GM21360 (cell line): ENCODE results near the gene VIT.
"Not testable (repeated sequence)": the region's sequence is repeated elsewhere in the genome, so short reads cannot be mapped to it uniquely, and the experiment has no call there.

Experiments
- ATAC-seq: cut with Tn5 transposase; IDR thresholded peaks from one replicate; pipeline ENCODE4 v1.9.1; 2021; ENCODE audit warnings: mild to moderate bottlenecking, moderate library complexity; ENCODE audit not compliant: unreplicated experiment

VIT gene

DNA sequence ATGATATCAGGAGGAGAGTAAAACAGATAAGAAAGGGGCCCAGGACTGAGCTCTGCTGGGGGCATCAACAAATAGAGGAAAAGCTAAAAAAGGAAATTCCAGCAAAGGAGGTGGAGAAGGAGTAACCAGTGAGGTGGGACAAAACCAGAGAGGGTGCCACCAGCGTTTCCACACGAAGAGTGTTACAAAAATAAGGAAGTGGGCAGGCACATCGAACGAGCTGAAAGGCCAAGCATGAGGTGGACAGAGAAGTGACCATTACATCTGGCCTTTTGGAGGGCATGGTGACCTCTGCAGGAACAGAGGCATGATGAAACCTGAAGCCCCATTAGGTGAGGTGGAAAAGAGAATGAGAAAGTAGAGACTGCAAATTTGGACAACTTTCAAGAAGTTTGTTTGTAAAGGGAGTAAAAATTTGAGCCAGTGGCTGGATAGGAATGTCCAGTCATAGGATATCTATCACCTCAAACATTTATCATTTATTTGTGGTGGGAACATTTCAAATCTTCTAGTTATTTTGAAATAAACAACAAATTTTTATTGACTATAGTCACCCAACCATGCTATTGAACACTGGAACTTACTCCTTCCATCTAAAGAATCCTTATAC lies 18.4 kb upstream of the VIT start:
- no peak for ATAC-seq

DNA sequence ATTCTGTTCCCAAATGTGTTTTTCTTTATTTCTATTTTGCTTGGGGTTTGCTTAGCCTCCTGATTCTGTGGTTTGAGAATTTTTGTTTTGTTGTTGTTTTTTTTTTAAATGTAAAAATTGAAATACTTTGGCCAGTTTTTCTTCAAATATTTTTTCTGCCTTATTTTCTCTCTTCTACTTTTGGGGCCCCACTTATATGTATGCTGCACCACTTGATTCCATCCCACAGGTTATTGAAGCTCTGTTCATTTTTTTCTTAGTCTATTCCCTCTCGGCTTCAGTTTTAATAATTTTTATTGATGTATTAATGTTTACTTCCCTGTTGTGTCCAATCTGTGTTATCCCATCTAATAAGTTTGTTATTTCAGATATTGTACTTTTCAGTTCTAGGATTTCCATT lies 17.7 kb upstream of the VIT start:
- no peak for ATAC-seq

DNA sequence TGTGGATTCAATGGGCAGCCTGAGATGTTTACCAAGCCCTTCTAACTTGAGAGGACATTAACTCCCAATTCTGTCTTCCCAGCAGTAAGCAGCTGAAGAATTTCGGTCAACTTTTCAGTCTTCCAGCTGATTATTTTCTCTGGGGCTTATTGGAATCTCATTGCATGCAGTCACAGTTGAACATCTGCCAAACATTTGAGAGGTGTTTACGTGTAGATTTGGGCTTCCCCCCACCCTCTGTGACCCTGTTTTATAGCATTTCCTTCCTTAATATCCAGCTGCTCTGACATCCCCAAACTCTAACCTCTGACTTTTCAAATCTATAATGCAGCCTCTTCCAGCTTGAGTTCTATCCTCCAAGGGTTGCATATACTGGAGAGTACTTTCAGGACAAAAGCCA lies 16.5 kb upstream of the VIT start:
- ATAC-seq, result no peak

DNA sequence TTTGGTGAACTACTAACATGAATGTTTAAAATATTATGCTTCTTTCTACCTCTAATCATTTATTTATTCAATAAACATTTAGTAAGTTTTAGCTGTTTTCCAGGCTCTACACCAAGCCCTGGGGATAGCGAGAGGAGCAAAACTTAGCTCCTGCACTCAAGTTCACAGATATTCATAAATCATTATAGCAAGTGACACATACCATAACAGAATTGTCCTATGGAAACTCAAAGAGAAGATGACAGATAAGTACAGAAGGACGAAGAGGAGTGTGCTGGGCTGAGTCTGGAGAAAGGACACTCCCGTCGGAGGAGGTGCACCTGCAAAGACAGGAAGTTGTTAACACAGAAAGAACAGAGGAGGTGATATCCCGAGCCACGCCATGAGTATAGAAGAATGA lies 13.9 kb upstream of the VIT start:
- no peak for ATAC-seq

DNA sequence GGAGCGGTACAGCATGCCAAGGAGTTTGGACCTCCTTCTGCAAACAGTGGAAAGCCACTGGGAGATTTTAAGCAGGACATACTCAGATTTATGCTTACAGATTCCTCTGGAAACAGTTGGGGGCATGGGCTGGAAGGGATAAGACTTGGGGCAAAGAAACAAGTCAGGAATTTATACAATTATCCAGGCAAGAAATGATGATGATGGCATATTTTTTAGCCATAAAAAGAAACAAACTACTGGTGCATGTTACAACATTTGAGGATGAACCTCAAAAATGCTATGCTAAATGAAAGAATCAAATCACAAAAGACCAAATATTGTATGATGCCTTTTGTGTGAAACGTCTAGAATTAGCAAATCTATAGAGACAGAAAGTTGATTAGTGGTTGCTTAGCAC lies 13.5 kb upstream of the VIT start:
- no peak for ATAC-seq

DNA sequence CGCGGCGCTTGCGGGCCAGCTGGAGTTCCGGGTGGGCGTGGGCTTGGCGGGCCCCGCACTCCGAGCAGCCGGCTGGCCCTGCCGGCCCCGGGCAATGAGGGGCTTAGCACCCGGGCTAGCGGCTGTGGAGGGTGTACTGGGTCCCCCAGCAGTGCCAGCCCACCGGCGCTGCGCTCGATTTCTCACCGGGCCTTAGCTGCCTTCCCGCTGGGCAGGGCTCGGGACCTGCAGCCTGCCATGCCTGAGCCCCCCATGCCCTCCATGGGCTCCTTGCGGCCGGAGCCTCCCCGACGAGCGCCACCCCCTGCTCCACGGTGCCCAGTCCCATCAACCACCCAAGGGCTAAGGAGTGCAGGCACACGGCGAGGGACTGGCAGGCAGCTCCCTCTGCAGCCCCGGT lies 8.2 kb upstream of the VIT start:
- not testable (repeated sequence) for ATAC-seq

DNA sequence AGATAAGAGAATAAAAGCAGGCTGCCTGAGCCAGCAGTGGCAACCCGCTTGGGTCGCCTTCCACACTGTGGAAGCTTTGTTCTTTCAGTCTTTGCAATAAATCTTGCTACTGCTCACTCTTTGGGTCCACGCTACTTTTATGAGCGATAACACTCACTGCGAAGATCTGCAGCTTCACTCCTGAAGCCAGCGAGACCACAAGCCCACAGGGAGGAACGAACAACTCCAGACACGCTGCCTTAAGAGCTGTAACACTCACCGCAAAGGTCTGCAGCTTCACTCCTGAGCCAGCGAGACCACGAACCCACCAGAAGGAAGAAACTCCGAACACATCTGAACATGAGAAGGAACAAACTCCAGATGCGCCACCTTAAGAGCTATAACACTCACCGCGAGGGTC lies 7.5 kb upstream of the VIT start:
- not testable (repeated sequence) for ATAC-seq

DNA sequence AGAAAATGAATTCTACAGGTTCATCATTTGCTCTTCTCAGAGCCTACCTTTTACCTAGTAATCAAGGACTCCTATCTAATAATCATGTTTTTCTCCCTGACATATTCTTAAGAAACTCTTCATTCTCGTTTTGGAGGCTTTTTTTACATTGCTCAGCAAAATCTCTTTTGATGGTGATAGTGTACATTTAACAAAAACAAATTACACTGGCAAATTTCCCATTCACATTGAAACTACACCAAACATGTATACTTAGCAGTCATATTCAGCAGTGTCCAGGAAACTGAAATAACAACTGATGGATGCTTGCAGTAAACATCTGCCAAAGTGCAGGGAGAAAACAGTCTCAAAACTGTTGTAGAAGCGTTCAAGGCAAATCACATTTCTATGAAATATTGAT lies 4.4 kb upstream of the VIT start:
- no peak for ATAC-seq

DNA sequence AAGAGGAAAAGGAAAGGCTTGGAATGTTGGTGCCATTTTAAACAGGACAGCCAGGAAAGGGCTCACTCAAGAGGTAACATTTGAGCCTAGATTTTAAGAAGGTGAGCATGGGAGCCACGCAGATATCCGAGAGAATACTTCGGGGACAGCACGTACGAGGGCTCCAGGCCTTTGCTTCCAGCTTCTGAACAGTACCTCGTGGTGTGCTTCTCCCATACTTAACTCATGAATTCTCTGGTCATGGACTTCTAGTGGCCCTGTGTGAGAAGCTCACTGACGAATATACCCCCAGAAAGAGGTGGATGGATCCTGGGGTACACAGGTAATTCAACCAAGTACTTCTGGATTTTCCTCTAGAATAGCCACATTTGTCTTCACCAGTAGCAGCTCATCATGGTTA lies 2.7 kb upstream of the VIT start:
- no peak for ATAC-seq

DNA sequence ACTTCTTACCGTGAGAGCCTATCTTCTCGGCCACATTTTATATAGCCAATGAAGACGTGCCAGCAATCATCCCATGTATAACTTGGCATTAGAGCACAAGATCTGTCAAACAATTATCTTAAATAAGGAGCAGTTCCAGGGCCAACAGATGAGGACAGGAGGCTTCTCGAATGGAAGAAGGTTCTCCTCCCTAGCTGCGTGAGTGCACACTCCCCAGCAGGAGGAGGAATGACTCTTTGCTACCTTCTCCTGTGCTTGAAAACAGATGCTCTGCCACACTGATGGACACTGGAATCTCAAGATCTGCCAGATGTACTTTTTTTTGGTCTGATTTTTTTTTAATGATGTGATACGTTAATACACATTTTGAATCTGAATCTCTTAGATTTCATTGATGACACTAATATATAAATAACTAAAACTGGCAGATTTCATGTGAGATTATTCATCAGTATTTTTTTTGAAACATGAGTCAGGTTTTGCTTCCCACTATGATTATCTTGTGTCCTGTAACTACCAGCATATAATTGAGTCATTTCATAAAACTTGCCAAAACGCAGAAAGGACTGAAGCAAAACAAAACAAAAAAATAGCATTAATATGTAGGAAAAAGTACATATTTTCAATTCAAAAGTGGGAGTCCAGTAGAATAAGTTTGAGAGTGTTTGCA lies 626 bp upstream of the VIT start:
- ATAC-seq, result no peak

DNA sequence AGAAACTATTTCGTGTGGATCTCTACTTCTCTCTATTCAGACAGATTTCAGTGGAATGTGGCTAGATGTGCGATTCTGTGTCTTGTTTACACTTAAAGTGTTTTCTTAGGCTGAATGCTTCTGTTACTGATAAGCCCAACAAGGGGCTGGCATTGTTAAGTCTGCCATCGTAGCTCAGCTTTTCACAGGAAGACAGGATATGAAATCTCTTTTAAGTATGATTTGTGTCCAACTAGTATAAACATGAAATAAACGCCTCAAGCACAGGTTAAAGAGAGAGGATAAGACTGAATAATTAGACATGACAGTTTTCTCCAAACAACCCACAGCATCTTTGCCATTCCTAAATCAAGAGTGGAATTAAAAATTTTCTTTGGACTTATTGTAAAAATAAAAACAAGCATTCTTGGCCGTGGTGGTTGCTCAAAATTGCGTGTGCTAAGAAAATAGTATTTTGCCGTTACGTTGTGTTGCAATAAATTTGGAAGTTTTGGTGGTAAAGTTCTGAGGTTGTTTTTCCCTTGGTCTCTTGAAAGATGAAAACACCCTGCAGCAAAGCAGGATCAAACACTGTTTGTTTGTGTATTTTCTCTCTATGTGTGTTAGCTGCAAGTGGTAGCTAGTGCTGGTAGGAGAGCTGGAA lies 1.0 kb downstream of the VIT start:
- ATAC-seq, result no peak

DNA sequence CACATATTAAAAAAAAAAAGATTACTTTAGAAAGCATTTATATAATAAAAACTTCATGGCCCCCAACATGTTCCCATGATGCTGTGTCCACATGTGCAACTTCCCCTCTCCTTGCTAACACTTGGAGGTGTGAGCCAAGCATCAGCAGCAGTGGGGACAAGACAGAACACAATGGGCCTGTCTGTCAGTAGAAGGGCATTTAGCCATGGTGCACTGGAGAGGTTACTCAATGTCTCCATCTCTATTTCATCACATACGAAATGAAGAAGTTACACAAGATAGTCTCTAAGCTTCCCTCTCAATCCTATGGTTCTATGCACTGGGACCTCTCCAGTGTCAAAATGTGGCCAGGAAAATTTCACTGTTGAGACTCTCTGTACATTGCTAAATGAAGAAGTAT lies 2.5 kb downstream of the VIT start:
- ATAC-seq, result no peak

DNA sequence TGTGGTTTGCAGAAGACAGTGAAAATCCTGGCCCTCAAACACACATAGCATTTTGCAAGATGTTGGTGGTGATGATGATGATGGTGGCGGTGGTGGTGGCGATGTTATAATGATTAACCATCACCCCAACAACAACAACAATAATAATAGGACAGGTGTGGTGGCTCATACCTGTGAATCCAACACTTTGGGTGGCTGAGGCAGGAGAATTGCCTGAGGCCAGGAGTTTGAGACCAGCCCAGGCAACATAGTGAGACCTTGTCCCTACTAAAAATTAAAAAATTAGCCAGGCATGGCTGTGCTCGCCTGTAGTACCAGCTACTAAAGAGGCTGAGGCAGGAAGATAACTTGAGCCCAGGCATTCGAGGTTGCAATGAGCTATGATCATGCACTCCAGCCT lies 3.8 kb downstream of the VIT start:
- no peak for ATAC-seq

DNA sequence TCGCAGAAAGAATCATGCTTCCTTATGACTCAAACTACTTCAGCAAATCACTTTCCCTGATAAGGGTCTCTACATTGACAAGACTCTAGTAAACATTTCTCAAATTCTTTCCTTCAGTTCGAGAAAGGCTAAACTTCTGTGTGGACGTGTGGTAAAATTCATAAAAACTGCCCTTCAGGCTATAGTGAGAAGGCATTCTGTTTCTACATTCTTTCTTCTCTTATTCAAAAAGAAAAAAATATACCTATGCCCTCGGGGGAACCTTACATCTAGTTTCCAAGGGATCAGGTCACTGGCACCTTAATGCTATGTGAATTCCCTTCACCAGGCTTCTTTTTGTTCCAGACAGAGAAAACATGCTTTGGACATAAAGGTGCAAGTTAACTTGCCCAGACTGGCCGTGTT lies 4.9 kb downstream of the VIT start:
- ATAC-seq, result no peak

DNA sequence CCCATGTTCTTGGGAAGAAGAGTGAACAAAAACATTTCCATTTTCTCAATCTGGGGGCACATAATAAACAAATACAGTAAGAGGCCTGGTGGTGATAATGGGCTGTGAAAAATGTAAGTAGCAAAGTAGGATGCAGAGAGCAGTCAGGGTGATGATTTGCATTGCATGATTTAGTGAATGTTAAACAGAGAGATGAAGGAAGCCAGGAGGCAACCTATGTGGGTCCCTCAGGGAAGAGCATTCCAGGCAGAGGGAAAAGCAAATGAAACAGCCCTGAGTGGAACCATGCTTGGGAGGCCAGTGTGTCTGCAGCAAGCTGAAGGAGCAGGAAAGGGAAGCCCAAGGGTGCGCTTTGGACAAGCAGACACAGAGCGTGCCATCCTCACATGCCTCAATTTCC lies 5.4 kb downstream of the VIT start:
- ATAC-seq, result no peak

DNA sequence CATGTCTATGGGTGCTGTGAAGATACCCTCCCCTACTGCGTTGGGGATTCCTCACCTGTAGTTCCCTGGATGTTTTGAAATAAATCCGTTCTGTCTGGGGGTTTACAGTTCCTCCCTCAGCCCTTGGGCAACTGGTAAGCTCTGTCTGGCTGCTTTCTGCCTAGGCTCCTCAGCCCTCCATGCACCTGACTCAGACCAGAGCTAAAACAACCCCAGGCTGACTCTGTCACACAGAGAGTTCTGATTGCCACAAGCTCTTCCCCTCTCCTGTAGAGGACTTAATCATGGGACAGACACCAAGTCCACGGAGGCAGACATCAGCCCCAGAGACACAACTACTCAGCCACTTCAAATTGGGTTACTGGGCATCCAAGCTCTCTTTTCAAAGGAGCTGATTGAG lies 6.3 kb downstream of the VIT start:
- ATAC-seq, result no peak

DNA sequence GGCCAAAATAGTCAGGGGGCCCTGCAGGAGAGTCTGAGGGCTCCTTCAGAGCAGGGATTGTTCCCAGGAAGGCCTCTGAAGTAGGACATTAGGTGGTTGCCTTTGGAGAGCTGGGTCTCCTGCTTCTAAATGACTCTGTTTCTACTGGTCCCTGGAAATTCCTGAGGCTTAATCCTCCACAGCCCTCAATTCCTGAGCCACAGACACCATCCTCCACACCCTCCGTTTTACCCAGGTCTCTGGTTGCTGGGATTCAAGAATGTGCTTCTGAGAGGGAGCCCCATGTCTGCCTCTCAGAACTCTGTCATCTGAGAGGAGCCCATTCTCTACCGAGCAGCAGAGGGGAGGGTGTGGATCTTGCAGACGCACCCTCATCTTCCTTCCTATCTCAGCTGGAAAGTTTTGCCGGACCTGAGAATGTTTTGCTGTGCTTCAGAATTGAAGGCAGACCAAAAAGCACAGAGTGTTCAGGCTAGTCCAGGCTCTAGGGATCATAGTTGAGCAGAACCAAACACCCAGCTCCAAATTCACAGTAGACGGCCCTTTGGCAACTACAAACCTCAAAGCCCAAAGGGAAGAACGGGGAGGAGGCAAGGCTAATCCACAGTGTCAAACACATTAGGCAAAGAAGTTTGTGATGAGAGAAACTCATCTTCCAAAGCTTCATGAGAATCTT lies 8.1 kb downstream of the VIT start:
- no peak for ATAC-seq

DNA sequence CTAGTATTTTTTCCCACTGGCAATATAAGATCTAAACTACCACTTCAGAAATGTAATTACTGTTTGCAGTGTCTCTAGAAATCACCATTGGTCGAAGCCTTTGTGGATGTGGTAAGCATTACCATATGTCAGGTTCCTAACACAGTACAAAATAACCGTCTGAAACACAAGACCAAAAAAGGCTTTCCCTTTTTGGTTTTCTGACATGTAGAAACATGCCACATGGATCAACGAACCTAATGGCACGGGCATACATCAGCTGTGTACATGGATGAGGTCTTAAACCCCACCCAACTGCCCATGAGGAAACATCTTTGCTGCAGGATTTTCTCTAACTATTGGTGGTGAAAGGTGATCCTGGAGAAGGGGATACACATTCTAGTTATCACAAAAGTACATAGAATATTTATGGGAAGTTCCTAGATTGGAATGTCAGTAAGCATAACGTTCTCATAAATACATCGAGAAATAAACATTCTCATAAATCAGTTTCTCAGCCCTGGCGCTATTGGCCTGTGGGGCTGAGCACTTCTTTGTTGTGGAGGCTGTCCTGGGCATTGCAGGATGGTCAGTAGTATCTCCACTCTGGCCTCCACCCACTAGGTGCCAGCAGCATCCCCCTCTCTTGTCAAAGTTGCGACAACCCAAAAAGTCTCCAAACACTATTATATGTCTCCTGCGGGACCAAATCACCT lies 9.0 kb downstream of the VIT start:
- ATAC-seq, result no peak

DNA sequence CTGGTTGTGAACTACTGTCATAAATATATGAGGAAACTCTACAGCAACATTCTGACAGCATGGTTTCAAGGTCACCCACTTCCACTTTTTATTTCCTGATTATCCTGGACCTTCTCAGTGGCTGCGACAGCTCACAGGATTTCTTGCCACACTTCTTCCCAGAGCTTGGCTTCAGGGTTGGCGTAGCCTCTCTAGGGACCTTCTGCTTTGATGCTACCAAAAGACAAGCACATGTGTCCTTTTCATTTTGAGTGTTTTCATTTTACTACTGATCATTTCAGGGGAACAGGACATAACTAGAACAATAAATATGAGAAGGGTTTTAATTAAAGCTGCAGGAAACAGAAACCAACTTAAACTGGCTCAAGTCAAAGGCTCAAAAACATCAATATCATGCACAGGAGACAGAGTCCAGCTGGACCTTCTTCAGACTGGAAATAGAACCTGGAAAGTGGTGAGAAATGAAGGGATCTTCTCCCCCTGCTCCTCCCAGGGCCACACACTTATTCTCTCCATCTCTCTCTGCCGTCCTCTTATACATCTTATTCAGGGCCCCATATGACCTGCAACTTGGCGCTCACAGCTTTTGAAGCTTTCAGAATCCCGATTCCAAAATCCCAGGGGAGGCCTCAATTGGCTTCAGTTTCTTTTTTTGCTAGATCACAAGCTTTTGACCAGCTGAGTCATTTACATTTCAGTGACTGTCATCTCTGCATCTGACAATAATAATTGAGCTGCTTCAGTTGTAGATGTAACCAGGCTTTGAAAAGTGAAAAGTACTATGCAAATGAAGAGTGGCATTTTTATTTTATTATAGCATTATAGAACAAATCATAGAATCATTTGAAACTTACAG lies 9.7 kb downstream of the VIT start:
- no peak for ATAC-seq

DNA sequence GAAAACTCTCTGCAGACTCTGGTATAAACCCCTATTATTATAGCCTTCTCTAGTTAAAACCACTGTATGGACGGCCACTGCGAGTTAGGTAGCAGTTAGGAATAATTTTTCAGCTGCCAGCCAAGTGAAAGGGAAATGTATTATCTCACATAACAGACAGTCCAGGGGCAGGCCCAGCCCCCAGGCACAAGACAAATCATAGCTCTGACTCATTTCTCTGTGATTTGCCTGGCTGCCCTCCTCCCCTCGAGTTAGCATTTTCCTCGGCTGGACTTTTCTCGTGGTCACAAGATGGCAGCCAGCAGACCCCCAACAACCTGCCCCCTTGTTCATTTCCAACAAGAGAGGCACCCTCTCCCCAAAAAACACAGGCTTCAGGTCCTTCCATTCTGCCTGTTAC lies 10.5 kb downstream of the VIT start:
- no peak for ATAC-seq
